WERI-Rb-1 (cell line): ENCODE data around the gene RIPPLY3.
A peak's percentile ranks its signal among the peaks of the same experiment; 100 is the strongest.
"Not testable (repeated sequence)": the region's sequence is repeated elsewhere in the genome, so short reads cannot be mapped to it uniquely, and the experiment has no call there.

Experiments used
- DNase-seq: peaks from one replicate; pipeline ENCODE4 v3.0.0-alpha.2; 2020
- H3K27ac ChIP-seq: fragments of 250-450 bp; sonication (Bioruptor Pico); 2 replicates; pipeline ENCODE4 v1.5.1; 2020; ENCODE audit warnings: mild to moderate bottlenecking, moderate library complexity
- H3K27me3 ChIP-seq: fragments of 250-450 bp; sonication (Bioruptor Pico); 2 replicates; pipeline ENCODE4 v1.5.1; 2021; ENCODE audit warnings: mild to moderate bottlenecking, low read depth, moderate library complexity; ENCODE audit not compliant: insufficient read depth, severe bottlenecking
- H3K36me3 ChIP-seq: fragments of 250-450 bp; sonication (Bioruptor Pico); 2 replicates; pipeline ENCODE4 v1.5.1; 2020; ENCODE audit warnings: mild to moderate bottlenecking, moderate library complexity
- H3K4me3 ChIP-seq: 2 replicates; pipeline ENCODE4 v1.5.1; 2011; ENCODE audit warnings: low read depth, mild to moderate bottlenecking, control low read depth, low read length
- H3K9me3 ChIP-seq: fragments of 250-450 bp; sonication (Bioruptor Pico); 2 replicates; pipeline ENCODE4 v1.5.1; 2021; ENCODE audit warnings: mild to moderate bottlenecking, moderate library complexity; ENCODE audit not compliant: severe bottlenecking
- TF ChIP-seq, protein P1 (sequence below): IDR thresholded peaks from 2 replicates; pipeline ENCODE4 v1.5.1; 2011; ENCODE audit warnings: low read depth, mild to moderate bottlenecking, control low read depth, inconsistent platforms, low read length

The RIPPLY3 gene

DNA sequence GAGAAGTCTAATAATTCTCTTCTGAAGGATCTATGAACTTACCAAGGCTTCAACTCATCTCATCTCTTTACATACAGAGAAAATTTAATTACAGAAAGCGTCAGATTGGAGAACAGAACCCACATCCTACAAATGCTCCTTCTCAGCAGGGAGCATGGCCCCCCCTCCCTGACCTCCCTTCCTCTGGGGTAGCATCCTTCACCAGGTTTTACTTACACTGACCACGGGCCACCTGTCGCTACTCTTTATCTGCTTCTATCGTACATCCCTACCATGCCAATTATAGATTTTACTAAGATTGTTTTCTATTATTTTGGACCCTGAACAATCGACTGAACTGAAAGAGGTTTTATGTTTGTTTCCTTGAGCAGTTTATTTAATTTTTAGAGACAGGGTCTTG lies 25.8 kb downstream of the RIPPLY3 start:
- Histone ChIP-seq H3K27me3 (no peaks in the 10 kb centered on the region), H3K27ac (peak overlapping the region; percentile 66), H3K36me3 (no peaks in the 10 kb centered on the region), H3K4me3 (peak overlapping the region; percentile 9), H3K9me3 (no peaks in the 10 kb centered on the region)
- TF ChIP-seq, protein P1, sequence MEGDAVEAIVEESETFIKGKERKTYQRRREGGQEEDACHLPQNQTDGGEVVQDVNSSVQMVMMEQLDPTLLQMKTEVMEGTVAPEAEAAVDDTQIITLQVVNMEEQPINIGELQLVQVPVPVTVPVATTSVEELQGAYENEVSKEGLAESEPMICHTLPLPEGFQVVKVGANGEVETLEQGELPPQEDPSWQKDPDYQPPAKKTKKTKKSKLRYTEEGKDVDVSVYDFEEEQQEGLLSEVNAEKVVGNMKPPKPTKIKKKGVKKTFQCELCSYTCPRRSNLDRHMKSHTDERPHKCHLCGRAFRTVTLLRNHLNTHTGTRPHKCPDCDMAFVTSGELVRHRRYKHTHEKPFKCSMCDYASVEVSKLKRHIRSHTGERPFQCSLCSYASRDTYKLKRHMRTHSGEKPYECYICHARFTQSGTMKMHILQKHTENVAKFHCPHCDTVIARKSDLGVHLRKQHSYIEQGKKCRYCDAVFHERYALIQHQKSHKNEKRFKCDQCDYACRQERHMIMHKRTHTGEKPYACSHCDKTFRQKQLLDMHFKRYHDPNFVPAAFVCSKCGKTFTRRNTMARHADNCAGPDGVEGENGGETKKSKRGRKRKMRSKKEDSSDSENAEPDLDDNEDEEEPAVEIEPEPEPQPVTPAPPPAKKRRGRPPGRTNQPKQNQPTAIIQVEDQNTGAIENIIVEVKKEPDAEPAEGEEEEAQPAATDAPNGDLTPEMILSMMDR, result no peak
- peak; percentile 95 for DNase-seq

DNA sequence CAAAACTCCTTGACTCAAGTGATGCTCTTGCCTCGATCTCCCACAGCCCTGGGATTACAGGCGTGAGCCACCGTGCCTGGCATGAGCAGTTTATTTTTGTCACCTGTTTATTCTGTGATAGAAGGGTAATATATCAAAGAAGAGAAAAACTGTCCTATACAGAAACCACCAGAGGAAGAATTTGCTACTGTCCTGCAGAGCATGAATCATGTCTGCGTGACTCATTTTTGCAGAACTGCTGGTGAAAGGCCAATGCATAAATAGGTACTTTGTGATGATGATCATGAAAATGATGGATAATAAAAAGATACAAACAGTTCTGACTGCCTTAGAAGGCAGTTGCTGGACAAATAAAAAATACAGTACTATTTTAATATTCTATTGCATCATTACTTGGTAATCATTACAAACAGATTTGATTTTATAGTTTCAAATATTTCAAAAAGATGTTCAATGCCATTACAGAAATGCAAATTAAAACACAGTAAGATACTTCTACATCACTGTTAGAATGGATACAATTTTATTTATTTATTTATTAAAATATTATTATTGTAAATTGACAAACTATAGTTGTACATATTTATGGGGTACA lies 26.5 kb downstream of the RIPPLY3 start:
- H3K27me3 ChIP-seq, result no peaks in the 10 kb centered on the region
- H3K9me3 ChIP-seq, result no peaks in the 10 kb centered on the region
- peak overlapping the region; percentile 9 for H3K4me3 ChIP-seq
- TF ChIP-seq, protein P1, result no peak
- H3K36me3 ChIP-seq, result no peaks in the 10 kb centered on the region
- no peak for DNase-seq
- peak overlapping the region; percentile 66 for H3K27ac ChIP-seq

DNA sequence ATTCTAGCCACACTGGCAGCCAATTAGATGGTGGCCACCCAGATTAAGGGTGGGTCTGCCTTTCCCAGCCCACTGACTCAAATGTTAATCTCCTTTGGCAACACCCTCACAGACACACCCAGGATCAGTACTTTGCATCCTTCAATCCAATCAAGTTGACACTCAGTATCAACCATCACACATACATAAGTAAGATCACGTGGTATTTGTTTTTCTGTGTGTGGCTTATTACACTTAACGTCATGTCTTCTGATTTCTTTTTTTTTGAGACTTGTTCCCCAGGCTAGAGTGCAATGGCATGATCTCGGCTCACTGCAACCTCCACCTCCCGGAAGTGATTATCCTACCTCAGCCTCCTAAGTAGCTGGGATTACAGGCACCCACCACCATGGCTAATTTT lies 27.9 kb downstream of the RIPPLY3 start:
- not testable (repeated sequence) for H3K27ac ChIP-seq, H3K27me3 ChIP-seq, H3K36me3 ChIP-seq, H3K4me3 ChIP-seq, H3K9me3 ChIP-seq, DNase-seq

DNA sequence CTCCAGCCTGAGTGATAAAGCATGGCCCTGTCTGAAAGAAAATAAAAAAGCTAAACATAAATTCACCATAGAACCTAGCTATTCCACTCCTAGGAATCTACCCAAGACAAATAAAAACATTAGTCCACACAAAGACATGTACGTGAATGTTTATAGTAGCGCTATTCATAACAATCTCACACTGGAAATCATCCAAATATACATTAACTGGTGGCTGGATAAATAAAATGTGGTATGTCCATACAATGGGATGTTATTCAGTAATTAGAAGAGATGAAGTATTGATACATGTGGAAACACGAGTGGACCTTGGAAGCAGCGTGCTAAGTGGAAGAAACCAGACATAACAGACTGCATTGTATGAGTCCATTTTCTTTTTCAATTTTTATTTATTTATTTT lies 29.7 kb downstream of the RIPPLY3 start:
- H3K36me3 ChIP-seq, result no peaks in the 10 kb centered on the region
- TF ChIP-seq, protein P1, result no peak
- H3K9me3 ChIP-seq, result no peaks in the 10 kb centered on the region
- H3K4me3 ChIP-seq, result no peak overlapping the region
- H3K27ac ChIP-seq, result no peak overlapping the region
- H3K27me3 ChIP-seq, result no peaks in the 10 kb centered on the region
- no peak for DNase-seq

DNA sequence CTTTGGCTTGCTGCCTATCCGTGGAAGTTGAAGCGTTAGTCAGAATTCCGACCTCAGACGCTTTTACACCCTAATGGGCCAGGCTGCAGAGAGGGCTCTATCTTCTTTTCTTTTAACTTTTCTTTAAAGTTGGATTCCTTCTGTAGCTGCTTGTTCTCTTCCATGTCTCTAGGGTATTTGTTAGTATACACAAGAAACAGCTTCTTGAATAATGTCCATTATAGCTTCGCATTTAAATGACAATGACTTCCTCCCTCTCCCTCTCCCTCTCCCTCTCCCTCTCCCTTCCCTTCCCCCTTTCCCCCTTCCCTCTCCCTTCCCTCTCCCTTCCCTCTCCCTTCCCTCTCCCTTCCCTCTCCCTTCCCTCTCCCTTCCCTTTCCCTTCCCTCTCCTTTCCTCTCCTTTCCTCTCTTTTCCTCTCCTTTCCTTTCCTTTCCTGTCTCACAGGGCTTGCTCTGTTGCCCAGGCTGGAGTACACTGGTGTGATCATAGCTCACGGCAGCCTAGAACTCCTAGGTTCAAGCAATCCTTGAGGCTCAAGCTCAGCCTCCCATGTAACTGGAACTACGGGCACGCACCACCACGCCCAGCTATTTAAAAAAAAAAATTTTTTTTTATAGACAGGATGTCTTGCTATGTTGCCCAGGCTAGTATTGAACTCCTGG lies 33.0 kb downstream of the RIPPLY3 start:
- TF ChIP-seq, protein P1, result no peak
- H3K27me3 ChIP-seq, result no peaks in the 10 kb centered on the region

DNA sequence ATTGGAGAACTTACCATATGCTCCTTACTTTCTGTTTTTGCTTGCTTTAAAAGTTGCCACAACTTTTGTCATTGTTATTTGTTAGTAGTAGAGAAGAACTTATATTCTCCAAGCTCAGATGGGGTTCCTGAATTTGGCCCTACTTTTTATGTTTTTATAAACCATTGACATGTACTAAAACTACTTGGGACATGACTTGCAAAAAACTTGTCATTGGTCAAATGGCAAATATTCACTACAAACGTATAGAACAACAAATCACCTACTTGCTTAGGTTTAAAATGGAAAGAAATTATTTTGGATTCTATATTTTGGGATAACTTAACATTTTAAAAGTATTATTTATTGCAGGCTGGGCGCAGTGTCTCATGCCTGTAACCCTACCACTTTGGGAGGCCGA lies 33.7 kb downstream of the RIPPLY3 start:
- Histone ChIP-seq H3K27me3 (no peaks in the 10 kb centered on the region), H3K4me3 (no peak overlapping the region), H3K36me3 (no peaks in the 10 kb centered on the region), H3K9me3 (no peaks in the 10 kb centered on the region), H3K27ac (peak overlapping the region; percentile 79)
- TF ChIP-seq, protein P1, result no peak
- DNase-seq, result no peak

More for the DNA sequence above, 33.0 kb downstream of the RIPPLY3 start:
- Histone ChIP-seq H3K36me3 (no peaks in the 10 kb centered on the region), H3K27ac (no peak overlapping the region), H3K4me3 (no peak overlapping the region), H3K9me3 (no peaks in the 10 kb centered on the region)
- no peak for DNase-seq
